Effector memory CD4-positive, alpha-beta T cell (primary cell): ENCODE measurements around the gene ZBTB20.

ENCODE experiments used
- DNase-seq, 3 donors: peaks; one replicate each; pipeline ENCODE4 v3.0.0-alpha.2; 2020
- H3K27ac ChIP-seq: 2 replicates; pipeline ENCODE4 v1.7.0; 2013; ENCODE audit warnings: mild to moderate bottlenecking, low read length, moderate library complexity; ENCODE audit not compliant: insufficient read depth, poor library complexity, severe bottlenecking
- H3K27me3 ChIP-seq: replicated peaks from 2 replicates; pipeline ENCODE4 v1.7.0; 2013; ENCODE audit warnings: mild to moderate bottlenecking, low read length; ENCODE audit not compliant: insufficient read depth, control insufficient read depth, poor library complexity, severe bottlenecking
- H3K36me3 ChIP-seq: 2 replicates; pipeline ENCODE4 v1.7.0; 2013; ENCODE audit warnings: mild to moderate bottlenecking, low read length, moderate library complexity; ENCODE audit not compliant: control insufficient read depth, insufficient read depth
- H3K4me1 ChIP-seq: 2 replicates; pipeline ENCODE4 v1.7.0; 2013; ENCODE audit warnings: low read length, mild to moderate bottlenecking; ENCODE audit not compliant: control insufficient read depth, insufficient read depth, poor library complexity, severe bottlenecking
- H3K4me3 ChIP-seq: 2 replicates; pipeline ENCODE4 v1.7.0; 2013; ENCODE audit warnings: low read length, low read depth, mild to moderate bottlenecking; ENCODE audit not compliant: insufficient read depth, poor library complexity, severe bottlenecking
- H3K9me3 ChIP-seq: 2 replicates; pipeline ENCODE4 v1.7.0; 2013; ENCODE audit warnings: mild to moderate bottlenecking, low read length, moderate library complexity; ENCODE audit not compliant: control insufficient read depth

Gene ZBTB20

DNA sequence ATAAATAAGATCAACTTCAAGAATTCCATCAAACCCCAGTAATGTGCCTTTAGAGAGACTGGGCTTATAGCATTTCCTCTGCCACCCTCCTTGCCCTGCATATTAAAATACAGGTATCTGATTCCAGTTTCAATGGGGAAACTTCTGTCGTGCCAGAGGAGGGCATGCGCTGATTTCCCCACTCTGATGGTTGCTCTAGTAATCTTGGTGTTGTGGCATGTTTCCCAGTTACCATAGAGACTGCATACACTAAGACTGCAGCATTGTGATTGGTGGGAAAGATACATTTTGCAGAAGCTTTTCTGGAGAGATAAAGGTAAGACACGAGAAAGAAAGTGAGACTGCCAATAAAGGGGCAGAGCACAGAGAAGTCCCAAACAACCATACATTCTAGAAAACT lies 627.7 kb downstream of the ZBTB20 start:
- H3K27me3 ChIP-seq: no peaks in the 10 kb centered on the region
- no peak for DNase-seq
- no peaks in the 10 kb centered on the region for H3K4me1 ChIP-seq
- H3K27ac ChIP-seq: no peak overlapping the region
- no peaks in the 10 kb centered on the region for H3K9me3 ChIP-seq
- H3K4me3 ChIP-seq: no peak overlapping the region
- H3K36me3 ChIP-seq: no peaks in the 10 kb centered on the region

- Histone ChIP-seq H3K9me3 (no peaks in the 10 kb centered on the region), H3K4me1 (no peaks in the 10 kb centered on the region), H3K27ac (no peak overlapping the region), H3K27me3 (no peaks in the 10 kb centered on the region), H3K36me3 (no peaks in the 10 kb centered on the region), H3K4me3 (no peak overlapping the region)
- no peak for DNase-seq
These were observed 628.8 kb downstream of the ZBTB20 start for GRCh38 chr3:114518206-114518808.

DNA sequence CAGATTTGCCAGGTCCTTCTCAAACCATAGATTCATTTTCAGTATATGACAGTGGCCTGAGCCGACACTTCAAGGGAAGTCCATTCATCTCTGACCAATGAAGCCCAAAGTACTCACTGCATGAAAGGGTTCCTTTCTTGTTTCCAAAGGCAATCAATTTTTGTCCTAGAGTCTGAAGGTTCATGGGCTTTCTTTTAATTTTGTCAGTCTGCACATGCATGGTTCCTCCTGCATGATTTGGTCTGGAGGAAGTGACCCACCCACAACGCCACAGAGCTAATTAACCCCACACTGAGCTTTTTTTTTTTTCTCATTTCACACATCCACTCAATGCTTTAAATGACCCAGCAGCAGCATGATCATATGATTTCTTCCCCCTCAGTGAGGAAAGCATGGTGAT lies 636.9 kb downstream of the ZBTB20 start:
- no peaks in the 10 kb centered on the region for H3K36me3 ChIP-seq
- H3K9me3 ChIP-seq: no peaks in the 10 kb centered on the region
- H3K4me1 ChIP-seq: no peaks in the 10 kb centered on the region
- DNase-seq: no peak
- no peaks in the 10 kb centered on the region for H3K27me3 ChIP-seq
- no peak overlapping the region for H3K27ac ChIP-seq
- no peak overlapping the region for H3K4me3 ChIP-seq

- Histone ChIP-seq H3K27me3 (no peaks in the 10 kb centered on the region), H3K9me3 (no peaks in the 10 kb centered on the region), H3K36me3 (no peaks in the 10 kb centered on the region), H3K27ac (no peak overlapping the region), H3K4me3 (no peak overlapping the region), H3K4me1 (no peaks in the 10 kb centered on the region)
- no peak for DNase-seq
These were observed 637.3 kb downstream of the ZBTB20 start for GRCh38 chr3:114509756-114510155.

- Histone ChIP-seq H3K4me1 (no peaks in the 10 kb centered on the region), H3K36me3 (no peaks in the 10 kb centered on the region), H3K27ac (no peak overlapping the region), H3K9me3 (no peaks in the 10 kb centered on the region), H3K27me3 (no peaks in the 10 kb centered on the region), H3K4me3 (no peak overlapping the region)
- no peak for DNase-seq
These were observed 638.1 kb downstream of the ZBTB20 start for GRCh38 chr3:114508976-114509375.

- Histone ChIP-seq H3K4me3 (no peak overlapping the region), H3K9me3 (no peaks in the 10 kb centered on the region), H3K36me3 (no peaks in the 10 kb centered on the region), H3K4me1 (no peaks in the 10 kb centered on the region), H3K27me3 (no peaks in the 10 kb centered on the region), H3K27ac (no peak overlapping the region)
- no peak for DNase-seq
These were observed 638.9 kb downstream of the ZBTB20 start for GRCh38 chr3:114508208-114508607.

GRCh38 chr3:114506591-114507300 lies 640.3 kb downstream of the ZBTB20 start:
- no peak overlapping the region for H3K27ac ChIP-seq
- H3K4me1 ChIP-seq: no peaks in the 10 kb centered on the region
- DNase-seq: no peak
- H3K4me3 ChIP-seq: no peak overlapping the region
- H3K27me3 ChIP-seq: no peaks in the 10 kb centered on the region
- H3K36me3 ChIP-seq: no peaks in the 10 kb centered on the region
- no peaks in the 10 kb centered on the region for H3K9me3 ChIP-seq

DNA sequence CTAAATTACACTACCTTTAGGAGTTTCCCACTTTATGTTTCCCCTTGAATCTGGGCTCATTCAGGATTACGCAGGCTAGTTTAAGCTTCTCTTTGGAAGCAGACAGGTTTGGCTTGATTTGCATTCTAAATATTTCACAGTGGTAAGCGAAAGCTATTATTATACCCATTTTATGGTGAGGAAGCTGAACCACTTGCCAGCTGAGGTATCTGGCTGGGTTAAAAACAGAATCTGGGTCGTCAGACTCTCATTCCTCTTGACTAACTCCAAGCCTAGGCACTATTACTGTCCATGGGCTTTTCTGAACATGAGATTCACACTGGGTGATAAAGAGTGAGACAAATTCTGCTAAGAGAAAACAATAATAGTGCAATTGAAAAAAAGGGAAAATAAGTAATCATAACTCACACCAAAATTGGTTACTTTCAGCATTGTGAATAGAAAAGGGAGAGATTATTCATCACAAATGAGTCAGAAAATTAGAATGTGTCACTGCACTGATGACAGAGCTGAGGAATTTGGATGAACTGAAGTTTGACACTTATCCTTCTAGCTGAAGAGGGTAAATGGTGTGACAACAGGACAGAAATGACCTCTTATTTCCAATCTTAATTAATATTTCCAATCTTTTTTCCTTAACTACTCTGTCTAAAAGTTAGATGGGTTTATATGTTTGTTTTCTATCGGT lies 642.0 kb downstream of the ZBTB20 start:
- Histone ChIP-seq H3K4me3 (no peak overlapping the region), H3K9me3 (no peaks in the 10 kb centered on the region), H3K36me3 (no peaks in the 10 kb centered on the region), H3K27me3 (no peaks in the 10 kb centered on the region), H3K27ac (no peak overlapping the region), H3K4me1 (peaks cover 6% of the 10 kb centered on the region)
- DNase-seq: no peak

DNA sequence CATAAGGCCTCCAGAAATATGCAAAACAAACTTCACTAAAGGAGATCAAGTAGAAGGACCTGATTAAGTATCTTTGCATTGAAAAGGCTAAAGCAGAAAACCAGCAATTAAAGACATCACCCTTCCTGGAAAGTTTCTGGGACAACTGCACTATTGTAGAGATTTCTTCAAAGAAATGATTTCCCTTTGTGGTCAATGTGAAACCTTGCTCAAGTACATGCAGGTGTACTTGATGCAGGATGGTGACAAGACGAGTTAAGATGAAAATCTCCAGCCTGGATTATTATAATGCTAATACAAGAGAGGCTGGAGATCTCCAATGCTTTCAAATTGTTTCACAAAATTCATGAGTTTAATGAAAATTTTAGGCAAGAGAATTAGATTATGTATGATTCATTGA lies 644.9 kb downstream of the ZBTB20 start:
- no peak for DNase-seq
- Histone ChIP-seq H3K9me3 (no peaks in the 10 kb centered on the region), H3K36me3 (no peaks in the 10 kb centered on the region), H3K4me1 (peaks cover 11% of the 10 kb centered on the region), H3K27me3 (no peaks in the 10 kb centered on the region), H3K27ac (no peak overlapping the region), H3K4me3 (no peak overlapping the region)

DNA sequence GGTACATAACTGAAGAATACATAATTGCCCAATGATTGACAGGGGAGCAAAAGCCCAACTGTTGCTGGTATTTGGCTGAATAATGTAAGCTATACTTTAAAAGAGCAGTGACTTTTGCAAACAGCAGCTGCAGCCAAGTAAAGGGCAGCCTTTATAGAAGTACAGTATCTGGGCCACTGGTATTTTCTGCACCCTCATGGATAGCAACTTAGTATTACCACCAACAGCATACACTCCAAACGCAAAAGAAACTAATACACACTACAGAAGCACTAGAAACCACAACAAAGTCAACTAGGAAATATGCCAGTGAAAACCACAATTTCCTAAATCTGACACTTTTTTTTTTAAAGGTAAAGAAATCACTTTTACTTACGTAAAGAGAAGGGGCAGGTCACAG lies 647.1 kb downstream of the ZBTB20 start:
- no peaks in the 10 kb centered on the region for H3K36me3 ChIP-seq
- peaks cover 11% of the 10 kb centered on the region for H3K4me1 ChIP-seq
- no peaks in the 10 kb centered on the region for H3K9me3 ChIP-seq
- no peak overlapping the region for H3K27ac ChIP-seq
- no peak overlapping the region for H3K4me3 ChIP-seq
- no peaks in the 10 kb centered on the region for H3K27me3 ChIP-seq
- no peak for DNase-seq
